WTC11 (cell line): ENCODE data around the gene CCDC12. TPM values are rescaled to one million over a fixed set of nuclear protein-coding genes. Genes with fewer than 3 reads are reported as not detected.

Experiments used
- ATAC-seq: fragments of 200-7000 bp; cut with Tn5 transposase; 2 replicates; pipeline ENCODE4 v1.10.0; 2021; ENCODE audit warnings: mild to moderate bottlenecking, moderate library complexity
- CTCF ChIA-PET: fragments of 300-600 bp; sonication (Branson Sonifier 250); formaldehyde crosslinking; loops from one replicate; lab custom pipeline; 2021; ENCODE audit warnings: antibody characterized with exemption; lab: Charles Lee
- POLR2A ChIA-PET: fragments of 350-600 bp; sonication (Branson Sonifier 250); formaldehyde crosslinking; loops from one replicate; lab custom pipeline; 2021; ENCODE audit warnings: antibody characterized with exemption; lab: Charles Lee
- DNase-seq: peaks from one replicate; pipeline ENCODE4 v3.0.0; 2021; ENCODE audit warnings: low spot score
- H3K27ac Mint-ChIP-seq: 2 replicates; pipeline ENCODE4 v1.8.0; 2021; ENCODE audit warnings: mixed read lengths
- H3K27me3 Mint-ChIP-seq: 2 replicates; pipeline ENCODE4 v1.8.0; 2021; ENCODE audit warnings: low read depth, mild to moderate bottlenecking, moderate library complexity, mixed read lengths
- H3K36me3 Mint-ChIP-seq: 2 replicates; pipeline ENCODE4 v1.8.0; 2021; ENCODE audit warnings: mixed read lengths
- H3K4me1 Mint-ChIP-seq: 2 replicates; pipeline ENCODE4 v1.8.0; 2022; ENCODE audit warnings: mixed read lengths
- H3K4me3 Mint-ChIP-seq: 2 replicates; pipeline ENCODE4 v1.8.0; 2021; ENCODE audit warnings: mild to moderate bottlenecking, moderate library complexity, mixed read lengths
- H3K9me3 Mint-ChIP-seq: 2 replicates; pipeline ENCODE4 v1.8.0; 2021; ENCODE audit warnings: mixed read lengths
- ATF3 ChIP-seq: sonication (generic); formaldehyde crosslinking; conservative IDR thresholded peaks from 2 replicates; pipeline ENCODE4 v1.8.1; 2022; ENCODE audit warnings: mild to moderate bottlenecking, missing genetic modification reagents
- CREM ChIP-seq: sonication (generic); formaldehyde crosslinking; IDR thresholded peaks from 2 replicates; pipeline ENCODE4 v1.8.1; 2022; ENCODE audit warnings: mild to moderate bottlenecking, missing genetic modification reagents, moderate library complexity
- CTCF ChIP-seq: fragments of 200-600 bp; IDR thresholded peaks from 2 replicates; pipeline ENCODE4 v1.8.0; 2022; ENCODE audit warnings: antibody characterized with exemption
- FOXP4 ChIP-seq: sonication (generic); formaldehyde crosslinking; IDR thresholded peaks from 2 replicates; pipeline ENCODE4 v1.8.0; 2022; ENCODE audit warnings: mild to moderate bottlenecking, missing genetic modification reagents
- GTF2I ChIP-seq: fragments of 250-450 bp; sonication (Bioruptor Pico); conservative IDR thresholded peaks from 2 replicates; pipeline ENCODE4 v1.4.0; 2021; ENCODE audit warnings: mild to moderate bottlenecking
- JAZF1 ChIP-seq: fragments of 250-450 bp; sonication (Bioruptor Pico); IDR thresholded peaks from 2 replicates; pipeline ENCODE4 v1.9.0; 2021; ENCODE audit warnings: moderate library complexity, mild to moderate bottlenecking, inconsistent platforms
- MAX ChIP-seq: sonication (generic); formaldehyde crosslinking; IDR thresholded peaks from 2 replicates; pipeline ENCODE4 v1.8.0; 2022; ENCODE audit warnings: mild to moderate bottlenecking, missing genetic modification reagents
- MLX ChIP-seq: sonication (generic); formaldehyde crosslinking; IDR thresholded peaks from 2 replicates; pipeline ENCODE4 v1.8.1; 2023; ENCODE audit warnings: mild to moderate bottlenecking, missing genetic modification reagents, moderate library complexity
- MXD4 ChIP-seq: fragments of 250-450 bp; sonication (Bioruptor Pico); IDR thresholded peaks from 2 replicates; pipeline ENCODE4 v1.8.0; 2021; ENCODE audit warnings: mild to moderate bottlenecking, moderate library complexity, borderline replicate concordance
- NFYB ChIP-seq: sonication (generic); formaldehyde crosslinking; conservative IDR thresholded peaks from 2 replicates; pipeline ENCODE4 v1.8.0; 2022; ENCODE audit warnings: low read depth, missing genetic modification reagents
- OVOL2 ChIP-seq: fragments of 250-450 bp; sonication (Bioruptor Pico); IDR thresholded peaks from 2 replicates; pipeline ENCODE4 v1.9.0; 2021; ENCODE audit warnings: mild to moderate bottlenecking, borderline replicate concordance
- PRDM15 ChIP-seq: sonication (generic); formaldehyde crosslinking; IDR thresholded peaks from 2 replicates; pipeline ENCODE4 v1.8.0; 2022; ENCODE audit warnings: missing genetic modification reagents
- RORB ChIP-seq: fragments of 250-450 bp; sonication (Bioruptor Pico); IDR thresholded peaks from 2 replicates; pipeline ENCODE4 v1.9.0; 2021; ENCODE audit warnings: mild to moderate bottlenecking
- SMAD4 ChIP-seq: sonication (generic); formaldehyde crosslinking; IDR thresholded peaks from 2 replicates; pipeline ENCODE4 v1.8.0; 2022; ENCODE audit warnings: mild to moderate bottlenecking, missing genetic modification reagents
- SOX15 ChIP-seq: fragments of 250-450 bp; sonication (Bioruptor Pico); IDR thresholded peaks from 2 replicates; pipeline ENCODE4 v1.9.0; 2021; ENCODE audit warnings: mild to moderate bottlenecking
- TCF7 ChIP-seq: sonication (generic); formaldehyde crosslinking; IDR thresholded peaks from 2 replicates; pipeline ENCODE4 v1.8.0; 2022; ENCODE audit warnings: mild to moderate bottlenecking, low read depth, missing genetic modification reagents, moderate library complexity
- TEAD1 ChIP-seq: sonication (generic); formaldehyde crosslinking; IDR thresholded peaks from 2 replicates; pipeline ENCODE4 v1.8.0; 2022; ENCODE audit warnings: mild to moderate bottlenecking, missing genetic modification reagents
- ZSCAN18 ChIP-seq: fragments of 250-450 bp; sonication (Bioruptor Pico); IDR thresholded peaks from 2 replicates; pipeline ENCODE4 v2.1.2; 2022; ENCODE audit warnings: mild to moderate bottlenecking, moderate library complexity
- total RNA-seq: library from RNA; stranded (reverse); gene quantifications from 3 replicates; pipeline ENCODE4 v1.2.3, GENCODE V29; 2021

CCDC12 gene
- total RNA-seq, 1 experiment from 2014 or later = 59.1 TPM

GRCh38 chr3:47009225-47010110 is 32.9 kb upstream of the CCDC12 start (continued):
- TF ChIP-seq MAX (CRISPR knock-in tag) (peak; percentile 78), SMAD4 (no peak), SOX15 (CRISPR knock-in tag) (no peak), RORB (no peak), JAZF1 (CRISPR knock-in tag) (no peak), PRDM15 (CRISPR knock-in tag) (no peak), MLX (no peak; the same call in 1 of the 2 replicates)

GRCh38 chr3:47008851-47009224 is 32.3 kb upstream of the CCDC12 start:
- peak overlapping the region; percentile 57 for H3K4me3 Mint-ChIP-seq
- TF ChIP-seq MXD4 (CRISPR knock-in tag) = no peak
- TF ChIP-seq TCF7 (CRISPR knock-in tag) = no peak
- no peak for TF ChIP-seq GTF2I
- TF ChIP-seq FOXP4 = 0 out of 2 replicates have a peak, but pooled peaks have one; percentile 10
- TF ChIP-seq, all 79 proteins: peak for 1
- ChIA-PET POLR2A (interaction anchor here (0.8 to 1.5 kb wide), 6 partner anchors 9 to 372 kb away, joined by 3 to 9 read pairs (median 4); partner anchors contain the start of genes CCDC12, NBEAL2, PTPN23 and SETD2), CTCF (interaction anchor here (0.5 to 2.2 kb wide), 13 partner anchors 14 to 372 kb away, joined by 3 to 9 read pairs (median 3); partner anchors contain the start of gene PTPN23)
- H3K4me1 Mint-ChIP-seq = peaks cover 8% of the 10 kb centered on the region
- no peaks in the 10 kb centered on the region for H3K9me3 Mint-ChIP-seq
- no peak overlapping the region for H3K27ac Mint-ChIP-seq
- DNase-seq (no peak), ATAC-seq (no peak)
- H3K36me3 Mint-ChIP-seq = peaks cover 17% of the 10 kb centered on the region; the same call in 1 of the 2 replicates
- H3K27me3 Mint-ChIP-seq = no peaks in the 10 kb centered on the region

GRCh38 chr3:47008234-47008796 is 31.8 kb upstream of the CCDC12 start:
- H3K27ac Mint-ChIP-seq = no peak overlapping the region
- H3K27me3 Mint-ChIP-seq = no peaks in the 10 kb centered on the region
- peaks cover 8% of the 10 kb centered on the region for H3K4me1 Mint-ChIP-seq
- H3K36me3 Mint-ChIP-seq = peaks cover 20% of the 10 kb centered on the region; the same call in 1 of the 2 replicates
- ChIA-PET POLR2A (interaction anchor here (0.9 to 1.5 kb wide), 4 partner anchors 10 to 372 kb away, joined by 3 to 9 read pairs (median 6); partner anchors contain the start of genes NBEAL2, PTPN23 and SETD2), CTCF (interaction anchor here (0.7 to 2.2 kb wide), 7 partner anchors 10 to 156 kb away, joined by 3 to 9 read pairs (median 3); no protein-coding TSS in a partner anchor)
- H3K4me3 Mint-ChIP-seq = peak overlapping the region; percentile 57
- no peak for ATAC-seq
- DNase-seq = no peak
- no peaks in the 10 kb centered on the region for H3K9me3 Mint-ChIP-seq
- no peak for TF ChIP-seq FOXP4
- no peak for TF ChIP-seq ZSCAN18 (CRISPR knock-in tag)
- TF ChIP-seq OVOL2 (CRISPR knock-in tag) = no peak
- TF ChIP-seq TEAD1 = no peak
- no peak for TF ChIP-seq CREM (CRISPR knock-in tag)
- no peak for TF ChIP-seq NFYB
- no peak for TF ChIP-seq ATF3 (CRISPR knock-in tag)
- TF ChIP-seq CTCF = no peak
- TF ChIP-seq MXD4 (CRISPR knock-in tag) = no peak
